ENCODE measurements around the gene TMEM95.

- TF ChIP-seq CTCF (IDR thresholded peaks at IDR 0.05) (no peak), POLR2A (IDR thresholded peaks at IDR 0.05) (no peak)
Measured at GRCh38 chr17:7383742-7384488, 29.0 kb downstream of the TMEM95 start.
